NCI-H460 (cell line): Measurements from ENCODE around the gene GLS. TPM values are rescaled to one million over a fixed set of nuclear protein-coding genes. Genes with fewer than 3 reads are reported as not detected.

Experiments used
- DNase-seq: peaks from one replicate; pipeline ENCODE4 v3.0.0-alpha.2; 2016; ENCODE audit warnings: low read depth; ENCODE audit errors: extremely low read depth
- total RNA-seq: library from RNA; depleted of rRNA; stranded (reverse); fragments of >200 nt; shearing (Covaris generic); gene quantifications from 2 replicates; pipeline ENCODE4 v1.2.3, GENCODE V29; 2014; rRNA removed

Gene GLS
- total RNA-seq, 1 experiment from 2014 or later = 106 TPM

DNA sequence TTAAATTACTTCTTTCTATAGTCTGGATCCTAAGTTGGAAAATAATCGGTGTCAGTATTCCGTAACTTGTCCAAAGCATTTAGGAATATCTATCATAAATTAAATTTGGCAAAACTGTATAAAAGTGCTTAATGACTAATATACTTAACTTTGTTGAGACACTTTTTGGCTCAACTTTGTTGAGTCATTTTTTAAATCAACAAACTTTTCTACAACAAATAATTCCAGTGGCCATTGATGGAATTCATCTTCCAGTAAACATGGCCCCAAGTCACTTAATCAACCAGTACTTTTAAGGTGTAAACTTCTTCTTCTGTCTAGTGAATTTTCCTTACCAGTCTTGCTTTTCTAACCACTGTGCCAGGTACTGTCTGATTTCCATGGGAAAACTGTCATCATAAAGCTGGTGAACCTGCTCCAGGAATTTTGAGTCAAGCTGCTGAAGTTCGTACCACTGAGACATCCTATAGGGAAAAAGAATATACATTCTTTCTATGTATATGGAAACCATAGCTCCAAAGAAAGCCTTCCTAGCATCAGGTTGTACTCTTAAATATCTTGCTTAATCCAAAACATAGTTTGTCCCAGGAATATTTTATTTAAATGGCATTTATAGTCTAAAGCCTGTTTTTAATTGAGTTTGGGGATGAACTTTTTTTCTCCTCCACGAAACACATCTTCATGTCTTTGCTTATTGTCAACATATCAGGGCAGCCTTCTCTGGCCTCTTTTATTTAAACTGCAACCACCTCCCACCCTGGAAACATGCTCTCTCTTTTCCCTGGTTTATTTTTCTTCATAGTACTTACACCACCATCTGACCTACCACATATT is 129.1 kb downstream of the GLS start:
- no peak for DNase-seq

DNA sequence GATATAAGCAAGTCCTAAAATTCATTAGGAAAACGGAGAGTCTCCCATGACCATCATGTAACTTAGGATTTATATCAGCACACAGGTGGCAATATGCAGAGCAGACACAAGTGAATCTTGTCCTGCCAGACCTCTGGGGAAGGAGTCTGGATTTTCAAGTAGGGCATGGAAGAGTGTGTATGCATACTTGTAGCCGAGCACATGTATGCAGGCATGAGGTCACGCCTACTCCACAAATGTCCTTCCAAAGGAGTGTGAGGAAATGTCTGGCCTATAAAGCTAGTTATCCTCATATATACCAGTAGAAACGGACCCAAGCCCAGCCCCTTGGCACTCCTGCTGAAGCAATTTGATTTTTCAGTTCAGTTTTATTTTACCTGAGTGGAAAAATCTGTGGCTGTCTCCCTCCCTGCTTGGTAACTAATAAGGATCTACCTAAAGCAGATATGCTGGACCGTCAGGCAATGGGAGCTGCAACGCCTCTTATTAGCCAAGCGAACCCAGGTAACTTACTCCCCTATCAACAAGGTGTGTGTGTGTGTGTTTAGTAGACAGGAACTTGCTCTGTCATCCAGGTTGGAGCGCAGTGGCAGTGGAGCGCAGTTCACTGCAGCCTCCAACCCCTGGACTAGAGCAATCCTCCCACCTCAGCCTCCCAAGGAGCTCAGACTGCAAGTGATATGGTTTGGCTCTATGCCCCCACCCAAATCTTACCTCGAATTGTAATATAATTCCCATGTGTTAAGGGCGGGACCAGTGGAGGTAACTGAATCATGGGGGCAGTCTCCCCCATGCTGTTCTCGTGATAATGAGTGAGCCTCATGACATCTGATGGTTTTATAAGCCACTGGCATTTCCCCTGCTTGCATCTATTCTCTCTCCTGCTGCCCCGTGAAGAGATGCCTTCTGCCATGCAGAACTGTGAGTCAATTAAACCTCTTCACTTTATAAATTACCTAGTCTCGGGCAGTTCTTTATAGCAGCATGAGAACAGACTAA is 130.6 kb downstream of the GLS start:
- no peak for DNase-seq

- DNase-seq = no peak
These were observed 131.7 kb downstream of the GLS start for GRCh38 chr2:191012346-191012745.

- no peak for DNase-seq
These were observed 132.4 kb downstream of the GLS start for GRCh38 chr2:191012845-191013681.

DNA sequence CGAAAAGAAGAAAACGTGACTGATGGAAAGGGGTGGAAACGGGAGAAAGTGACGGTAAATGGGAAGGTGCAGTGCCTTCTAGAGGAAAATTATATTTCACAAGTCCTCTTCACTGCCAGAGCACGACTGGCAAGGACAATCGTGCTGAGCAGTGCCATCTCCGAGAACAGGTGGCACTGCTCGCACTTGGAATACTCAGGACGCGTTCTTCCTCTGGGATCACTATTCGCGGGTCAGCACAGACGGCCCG is 133.0 kb downstream of the GLS start:
- DNase-seq = no peak

GRCh38 chr2:191013932-191014652 is 133.5 kb downstream of the GLS start, which contains the start of gene STAT1:
Gene STAT1 (minus strand): TSS chr2:191014171. CDS start chr2:191010003, 4,168 bp downstream.
- peak; percentile 89 for DNase-seq

- DNase-seq = no peak
These were observed 134.0 kb downstream of the GLS start for GRCh38 chr2:191014653-191015020.

Other genes starting within 250 kb of the GLS start
- gene NAB1, start 231.7 kb upstream of the GLS start, total RNA-seq = 29.5 and 31.8 TPM in 2 replicates
- gene STAT1, start 133.3 kb downstream of the GLS start, total RNA-seq = 55.2 and 62.3 TPM in 2 replicates